MM.1S (cell line): ENCODE results near the gene IGF1R.

Experiments used
- EZH2 ChIP-seq: fragments of 300-600 bp; sonication (generic); optimal IDR thresholded peaks from 2 replicates; pipeline ENCODE3; 2017; ENCODE audit warnings: low read depth, mild to moderate bottlenecking, antibody characterized with exemption, low read length, mixed read lengths
- EZH2phosphoT487 ChIP-seq: fragments of 300-600 bp; sonication (generic); IDR thresholded peaks from 2 replicates; pipeline ENCODE4 v1.6.1; 2018; ENCODE audit warnings: antibody characterized with exemption, low read length
- TF ChIP-seq, protein P1 (sequence below): fragments of 300-600 bp; sonication (generic); IDR thresholded peaks from 2 replicates; pipeline ENCODE4 v1.5.1; 2016; ENCODE audit warnings: antibody characterized with exemption, low read length, mixed read lengths

DNA sequence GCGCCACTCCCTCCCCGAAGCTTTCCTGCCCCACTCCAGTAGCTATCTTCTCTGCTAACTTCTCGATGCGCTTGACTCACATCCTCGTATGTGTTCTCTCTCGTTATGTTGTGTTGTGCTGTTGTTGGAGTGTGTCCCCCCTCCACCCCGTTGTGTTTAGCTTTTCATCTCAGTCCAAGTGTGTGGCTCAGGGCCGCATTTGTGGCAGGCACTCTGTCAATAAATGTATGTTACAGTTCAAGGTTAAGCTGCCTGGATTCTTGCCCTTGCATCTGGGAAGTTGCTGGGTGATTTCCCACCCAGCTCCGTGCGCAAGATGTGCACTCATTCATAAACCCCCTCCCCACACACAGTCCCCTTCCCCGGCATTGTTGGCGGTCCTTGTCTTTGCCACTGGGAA is 287.4 kb downstream of the IGF1R start:
- TF ChIP-seq, protein P1, sequence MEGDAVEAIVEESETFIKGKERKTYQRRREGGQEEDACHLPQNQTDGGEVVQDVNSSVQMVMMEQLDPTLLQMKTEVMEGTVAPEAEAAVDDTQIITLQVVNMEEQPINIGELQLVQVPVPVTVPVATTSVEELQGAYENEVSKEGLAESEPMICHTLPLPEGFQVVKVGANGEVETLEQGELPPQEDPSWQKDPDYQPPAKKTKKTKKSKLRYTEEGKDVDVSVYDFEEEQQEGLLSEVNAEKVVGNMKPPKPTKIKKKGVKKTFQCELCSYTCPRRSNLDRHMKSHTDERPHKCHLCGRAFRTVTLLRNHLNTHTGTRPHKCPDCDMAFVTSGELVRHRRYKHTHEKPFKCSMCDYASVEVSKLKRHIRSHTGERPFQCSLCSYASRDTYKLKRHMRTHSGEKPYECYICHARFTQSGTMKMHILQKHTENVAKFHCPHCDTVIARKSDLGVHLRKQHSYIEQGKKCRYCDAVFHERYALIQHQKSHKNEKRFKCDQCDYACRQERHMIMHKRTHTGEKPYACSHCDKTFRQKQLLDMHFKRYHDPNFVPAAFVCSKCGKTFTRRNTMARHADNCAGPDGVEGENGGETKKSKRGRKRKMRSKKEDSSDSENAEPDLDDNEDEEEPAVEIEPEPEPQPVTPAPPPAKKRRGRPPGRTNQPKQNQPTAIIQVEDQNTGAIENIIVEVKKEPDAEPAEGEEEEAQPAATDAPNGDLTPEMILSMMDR = no peak
- TF ChIP-seq EZH2 = no peak
- TF ChIP-seq EZH2phosphoT487 = no peak
